ENCODE results near the gene SGCD. TPM values are rescaled to one million over a fixed set of nuclear protein-coding genes. Genes with fewer than 3 reads are reported as not detected.

Gene SGCD
- total and polyA plus RNA-seq, 8 donors = 0.58 to 55.8 (median 2.8) TPM

- Histone ChIP-seq H3K27ac (no peak overlapping the region), H3K9me3 (peaks cover 0 to 5% (median 0%) of the 10 kb centered on the region in 4 donors), H3K27me3 (no peaks in the 10 kb centered on the region), H3K4me1 (no peaks in the 10 kb centered on the region), H3K4me3 (no peak overlapping the region), H3K36me3 (no peaks in the 10 kb centered on the region)
- TF ChIP-seq POLR2AphosphoS5 (IDR thresholded peaks at IDR 0.05) (no peak), POLR2A (IDR thresholded peaks at IDR 0.05) (no peak), CTCF (IDR thresholded peaks at IDR 0.05) (no peak), EP300 (IDR thresholded peaks at IDR 0.05) (no peak)
- intact Hi-C loops (cut with DNase I; ENCODE audit: low total_unique reads) = no loop called here
- DNase-seq = no peak
- 40 to 53% (median 48%) methylated on average over 2 of the region's 2 CpGs for WGBS, 5 donors
These were observed 13.9 kb upstream of the SGCD start for GRCh38 chr5:156312897-156313694.

GRCh38 chr5:156314416-156314815, 12.5 kb upstream of the SGCD start:
- Histone ChIP-seq H3K27me3 (no peaks in the 10 kb centered on the region), H3K27ac (no peak overlapping the region), H3K4me3 (no peak overlapping the region), H3K4me1 (no peaks in the 10 kb centered on the region), H3K9me3 (no peaks in the 10 kb centered on the region), H3K36me3 (no peaks in the 10 kb centered on the region)
- 55 to 70% (median 60%) methylated on average over 1 of the region's 1 CpG for WGBS, 5 donors
- intact Hi-C loops (cut with DNase I; ENCODE audit: low total_unique reads) = no loop called here
- TF ChIP-seq POLR2AphosphoS5 (IDR thresholded peaks at IDR 0.05) (no peak), CTCF (IDR thresholded peaks at IDR 0.05) (no peak), EP300 (IDR thresholded peaks at IDR 0.05) (no peak), POLR2A (IDR thresholded peaks at IDR 0.05) (no peak)
- no peak for DNase-seq

GRCh38 chr5:156322666-156323065, 4.3 kb upstream of the SGCD start:
- no peak for DNase-seq
- no peak overlapping the region for H3K4me3 ChIP-seq
- no peaks in the 10 kb centered on the region for H3K27me3 ChIP-seq
- peaks cover 0 to 6% (median 3%) of the 10 kb centered on the region in 4 donors for H3K4me1 ChIP-seq
- TF ChIP-seq POLR2AphosphoS5 (IDR thresholded peaks at IDR 0.05) (no peak), EP300 (IDR thresholded peaks at IDR 0.05) (no peak), POLR2A (IDR thresholded peaks at IDR 0.05) (no peak), CTCF (IDR thresholded peaks at IDR 0.05) (no peak)
- no peaks in the 10 kb centered on the region for H3K9me3 ChIP-seq
- no peak overlapping the region for H3K27ac ChIP-seq
- intact Hi-C loops (cut with DNase I; ENCODE audit: low total_unique reads) = no loop called here
- no peaks in the 10 kb centered on the region for H3K36me3 ChIP-seq

GRCh38 chr5:156327296-156327695, 332 bp downstream of the SGCD start:
- Histone ChIP-seq H3K36me3 (no peaks in the 10 kb centered on the region), H3K27me3 (no peaks in the 10 kb centered on the region), H3K4me3 (peak overlapping the region; percentile 38 to 44 (median 40)), H3K4me1 (peaks cover 0 to 6% (median 3%) of the 10 kb centered on the region in 4 donors), H3K27ac (peak overlapping the region; percentile 14 to 75 (median 66)), H3K9me3 (no peaks in the 10 kb centered on the region)
- 33 to 47% (median 38%) methylated on average over 6 of the region's 6 CpGs for WGBS, 5 donors
- TF ChIP-seq CTCF (IDR thresholded peaks at IDR 0.05) (no peak), EP300 (IDR thresholded peaks at IDR 0.05) (no peak), POLR2AphosphoS5 (IDR thresholded peaks at IDR 0.05) (no peak), POLR2A (IDR thresholded peaks at IDR 0.05) (no peak)
- DNase-seq = no peak
- intact Hi-C loops (cut with DNase I; ENCODE audit: low total_unique reads) = no loop called here

Measured in stomach (tissue), 9 donors.